Activated CD4-positive, alpha-beta T cell treated with anti-CD3 and anti-CD28 coated beads for 48 hours (primary cell): ENCODE measurements around the gene BRWD1.
A peak's percentile ranks its signal among the peaks of the same experiment; 100 is the strongest.

Source experiments
- DNase-seq: peaks from one replicate; pipeline ENCODE4 v3.0.0-alpha.2; 2020

BRWD1 gene

DNA sequence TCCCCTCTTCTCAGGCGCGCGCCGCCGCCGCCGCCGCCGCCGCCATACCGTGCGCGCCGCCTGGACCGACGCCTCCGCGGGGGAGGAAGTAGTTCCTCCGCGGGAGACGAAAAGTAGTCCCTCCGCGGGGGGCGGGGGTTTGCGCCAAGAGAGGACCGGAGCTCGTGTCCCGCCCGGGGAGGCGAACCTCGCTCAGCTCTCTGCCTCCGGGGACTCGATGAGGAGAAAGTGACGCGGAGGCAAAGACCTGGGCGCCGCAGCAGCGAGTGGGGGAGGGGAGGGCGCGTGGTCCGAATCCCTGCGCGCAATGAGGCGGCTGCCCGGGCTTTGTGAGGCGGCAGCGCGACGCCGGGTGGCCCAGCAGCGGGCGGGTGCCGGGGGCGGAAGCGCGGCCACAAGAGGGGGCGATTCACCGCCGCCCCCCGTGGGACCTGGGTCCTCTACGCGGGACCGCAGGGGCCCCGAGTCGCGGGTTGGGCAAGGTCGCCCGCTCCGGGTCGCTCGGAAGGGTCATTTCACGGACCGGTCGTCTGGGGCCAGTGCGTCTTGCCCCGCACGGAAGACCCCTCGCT is at the start of gene BRWD1:
Gene BRWD1, minus strand, starts transcription at position 62 of the 572 bp plus-strand sequence. CDS start 141 bp downstream, outside the sequence.
- DNase-seq, result peak; percentile 84

DNA sequence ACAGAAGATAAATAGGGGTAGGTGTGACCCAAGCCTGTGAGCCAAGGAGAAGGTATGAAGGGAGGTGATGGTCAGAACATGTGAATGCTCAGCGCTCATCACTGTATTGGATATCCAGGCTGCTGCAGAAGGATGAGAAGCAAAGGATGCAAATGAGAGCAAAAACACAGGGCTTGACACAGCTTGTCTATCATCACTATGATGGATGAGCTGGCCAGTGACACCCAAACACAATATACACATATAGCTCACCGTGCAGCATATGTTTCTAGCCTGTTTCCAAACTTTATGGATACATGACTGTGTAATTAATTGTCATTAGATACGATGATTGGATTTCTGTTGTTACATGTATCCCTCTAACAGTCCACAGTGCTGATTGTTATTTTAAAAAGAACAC is 49.3 kb upstream of the BRWD1 start:
- DNase-seq, result no peak

DNA sequence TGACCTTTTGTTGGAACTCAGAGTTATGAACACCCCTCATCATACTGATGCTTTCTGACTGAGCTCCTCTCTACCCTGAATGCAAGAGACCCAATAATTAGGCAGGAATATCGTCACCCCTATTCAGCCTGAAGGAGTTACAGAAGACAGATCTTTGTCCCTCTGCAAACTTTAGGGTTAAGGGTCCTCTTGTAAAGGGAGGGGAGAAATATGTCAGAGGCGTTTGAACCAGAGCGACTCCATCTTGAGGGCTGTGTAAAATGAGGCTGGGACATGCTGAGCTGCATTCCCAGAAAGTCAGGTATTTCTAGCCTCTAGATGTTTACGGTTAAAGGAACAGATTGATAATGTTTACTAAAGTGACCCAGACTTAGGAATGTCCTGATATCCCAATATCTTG is 46.0 kb upstream of the BRWD1 start:
- no peak for DNase-seq

DNA sequence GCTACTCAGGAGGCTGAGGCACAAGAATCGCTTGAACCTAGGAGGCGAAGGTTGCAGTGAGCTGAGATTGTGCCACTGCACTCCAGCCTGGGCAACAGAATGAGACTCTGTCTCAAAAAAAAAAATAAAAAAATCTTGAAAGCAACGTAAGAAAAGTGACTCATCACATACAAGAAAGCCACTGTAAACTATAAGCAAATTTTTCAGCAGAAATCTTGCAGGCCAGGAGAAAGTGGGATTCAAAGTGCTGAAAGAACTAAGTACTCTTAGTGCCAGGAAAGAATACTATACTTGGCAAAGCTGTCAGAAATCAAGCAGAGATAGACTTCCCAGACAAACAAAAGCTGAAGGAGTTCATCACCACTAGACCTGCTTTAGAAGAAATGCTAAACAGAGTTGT is 39.9 kb upstream of the BRWD1 start:
- DNase-seq, result no peak

DNA sequence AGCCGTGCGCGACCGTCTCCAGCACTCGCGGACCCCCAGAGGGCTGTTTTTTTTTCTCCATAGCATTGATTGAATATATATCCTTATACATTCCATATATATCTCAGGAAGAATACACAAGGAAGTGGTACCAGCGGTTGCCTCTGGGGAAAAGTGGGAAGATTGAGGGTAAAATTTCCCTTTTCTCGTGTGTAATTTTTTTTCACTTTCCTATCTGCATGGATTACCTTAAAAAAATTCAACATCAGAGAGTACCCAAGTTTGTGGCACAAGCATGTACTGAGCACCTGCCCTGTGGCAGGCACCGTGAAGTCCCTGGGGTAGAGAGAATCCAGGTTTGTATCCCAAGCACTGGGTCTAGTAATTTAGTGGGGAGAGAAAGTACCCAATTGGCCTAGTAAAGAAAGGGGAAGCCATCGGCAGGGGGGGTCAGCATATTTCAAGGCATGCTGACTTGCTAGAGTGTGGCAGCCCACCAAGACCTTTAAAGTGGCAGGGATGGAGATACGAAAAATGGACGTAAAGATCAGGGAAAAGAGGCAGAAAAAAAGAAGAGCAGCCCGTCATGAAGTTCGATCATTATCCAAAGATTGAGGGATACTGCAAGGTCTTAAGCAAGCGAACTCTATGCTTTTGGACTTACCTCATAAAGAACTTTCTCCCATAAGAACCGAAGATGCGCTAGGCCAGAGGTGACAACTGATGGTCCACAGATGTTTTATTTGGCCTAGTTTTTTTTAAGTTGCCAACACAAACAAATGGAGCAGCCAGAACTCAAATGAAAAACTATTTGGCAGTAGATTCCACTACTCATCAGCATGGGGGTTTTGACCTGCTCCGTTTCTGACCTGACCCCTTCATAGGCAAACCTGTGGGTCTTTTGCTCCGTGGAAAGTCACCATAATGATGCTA is 36.9 kb upstream of the BRWD1 start:
- no peak for DNase-seq

DNA sequence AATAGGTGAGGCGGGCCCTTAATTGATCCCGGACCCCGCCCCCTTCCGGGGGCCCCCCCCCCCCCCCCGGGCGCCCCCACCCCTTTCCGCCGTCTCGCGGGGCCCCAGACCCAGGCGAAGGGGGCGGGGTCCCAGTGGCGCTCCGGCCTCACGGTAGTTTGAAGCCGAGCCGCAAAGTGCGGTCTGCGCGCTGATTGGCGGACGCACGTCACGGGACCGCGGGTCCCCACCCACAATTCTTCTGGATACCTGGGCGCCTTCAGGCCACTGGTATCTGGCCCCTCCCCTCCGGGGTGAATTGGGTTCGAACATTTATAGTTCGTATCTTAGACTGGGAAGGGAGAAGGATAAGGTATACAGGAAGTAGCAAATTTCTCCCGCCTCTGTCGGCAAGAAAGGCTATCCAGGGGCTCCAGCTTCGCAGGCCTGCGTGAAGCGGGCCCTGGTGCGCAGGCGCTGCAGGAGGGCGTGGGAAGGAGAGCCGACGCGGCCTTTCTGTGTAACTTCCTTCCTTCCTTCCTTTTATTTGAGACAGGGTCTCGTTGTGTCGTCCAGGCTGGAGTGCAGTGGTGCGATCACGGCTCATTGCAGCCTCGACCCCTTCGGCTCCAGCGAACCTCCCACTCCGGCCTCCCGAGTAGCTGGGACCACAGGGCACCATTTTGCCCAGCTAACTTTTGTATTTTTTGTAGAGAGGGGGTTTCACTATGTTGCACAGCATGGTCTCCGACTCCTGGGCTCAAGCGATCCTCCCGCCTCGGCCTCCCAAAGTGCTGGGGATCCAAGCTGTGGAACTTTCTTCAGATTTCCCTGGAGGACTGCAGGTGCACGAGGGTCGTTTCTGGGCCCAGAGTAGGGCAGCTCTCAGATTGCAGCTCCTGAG is 36.0 kb upstream of the BRWD1 start:
- DNase-seq, result peak; percentile 99

DNA sequence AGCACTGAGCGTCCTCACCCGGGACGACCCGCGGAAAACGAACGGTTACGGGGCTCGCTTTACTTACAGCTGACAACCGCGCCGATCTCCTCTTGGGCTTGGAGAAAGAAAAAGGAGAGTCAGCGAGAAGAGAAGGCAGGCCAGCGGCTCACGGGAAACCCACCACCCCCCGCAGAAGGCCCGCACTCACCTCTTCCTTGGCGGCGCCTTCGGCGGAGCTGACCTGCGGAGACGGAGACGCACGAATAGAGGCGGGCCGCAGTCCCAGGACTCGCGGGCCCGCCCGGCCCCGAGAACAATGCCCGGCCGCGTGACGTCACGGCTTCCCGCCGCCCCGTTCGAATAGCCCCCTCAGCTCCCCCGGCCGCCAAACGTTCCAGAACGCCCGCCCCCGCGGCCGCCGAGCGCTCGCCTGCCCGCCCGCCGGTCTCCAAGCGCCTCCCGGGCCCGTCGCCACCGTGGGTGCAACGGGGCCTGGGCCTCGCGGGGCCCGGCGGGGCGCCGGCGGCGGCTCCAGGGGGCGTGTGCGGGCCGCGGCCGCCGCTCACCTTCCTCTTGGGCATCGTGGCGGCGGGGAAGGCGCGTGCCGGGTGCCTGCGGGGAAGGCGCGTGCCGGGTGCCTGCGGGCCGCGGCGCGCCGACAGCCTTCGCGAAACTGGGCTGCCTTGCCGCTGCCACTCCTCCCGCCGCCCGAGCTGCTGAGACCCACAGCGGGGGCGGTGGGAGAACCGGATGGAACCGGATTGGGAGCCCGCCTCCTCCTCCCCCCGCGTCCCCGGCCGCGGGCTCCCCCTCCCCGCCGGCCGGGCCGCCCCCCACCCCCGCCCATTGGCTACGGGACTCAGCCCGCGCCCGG is 35.2 kb upstream of the BRWD1 start, which contains the start of gene HMGN1:
Gene HMGN1, minus strand, starts transcription at position 734 of the 856 bp plus-strand sequence. Its CDS starts 171 bp downstream, at position 563.
- DNase-seq, result peak; percentile 94

DNA sequence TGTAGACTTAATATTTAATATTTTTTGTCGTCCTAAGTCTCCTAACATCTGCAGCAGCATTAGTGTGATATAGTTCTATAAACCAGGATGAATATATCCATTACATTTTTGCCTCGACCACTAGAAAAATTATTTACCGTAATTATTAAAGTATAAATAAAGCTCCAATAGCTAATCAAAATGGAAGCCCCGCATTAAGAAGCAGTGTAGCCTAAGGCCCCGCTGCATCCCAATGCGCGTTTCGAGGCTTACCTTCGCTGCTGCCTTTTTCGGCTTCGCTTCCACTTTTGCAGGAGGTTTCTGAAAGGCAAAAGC is 34.6 kb upstream of the BRWD1 start:
- no peak for DNase-seq

DNA sequence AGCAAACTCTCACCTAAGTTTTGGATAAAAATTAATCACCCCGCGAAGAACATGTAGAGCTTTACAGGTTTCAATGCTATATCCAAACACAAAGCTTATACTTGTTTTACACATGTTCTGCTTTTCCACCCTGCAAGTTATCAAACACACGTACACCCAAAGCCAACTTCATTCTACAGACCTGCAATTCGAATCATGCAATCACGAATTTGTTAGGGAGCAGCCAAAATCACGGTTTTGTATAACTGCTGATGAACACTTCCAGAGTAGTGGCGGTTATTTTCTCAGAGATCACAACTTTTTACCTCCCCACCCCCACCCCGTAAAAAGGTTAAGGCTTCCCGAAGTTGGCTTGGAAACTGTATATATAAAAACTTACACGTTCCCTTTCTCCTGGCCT is 34.1 kb upstream of the BRWD1 start:
- DNase-seq, result no peak

DNA sequence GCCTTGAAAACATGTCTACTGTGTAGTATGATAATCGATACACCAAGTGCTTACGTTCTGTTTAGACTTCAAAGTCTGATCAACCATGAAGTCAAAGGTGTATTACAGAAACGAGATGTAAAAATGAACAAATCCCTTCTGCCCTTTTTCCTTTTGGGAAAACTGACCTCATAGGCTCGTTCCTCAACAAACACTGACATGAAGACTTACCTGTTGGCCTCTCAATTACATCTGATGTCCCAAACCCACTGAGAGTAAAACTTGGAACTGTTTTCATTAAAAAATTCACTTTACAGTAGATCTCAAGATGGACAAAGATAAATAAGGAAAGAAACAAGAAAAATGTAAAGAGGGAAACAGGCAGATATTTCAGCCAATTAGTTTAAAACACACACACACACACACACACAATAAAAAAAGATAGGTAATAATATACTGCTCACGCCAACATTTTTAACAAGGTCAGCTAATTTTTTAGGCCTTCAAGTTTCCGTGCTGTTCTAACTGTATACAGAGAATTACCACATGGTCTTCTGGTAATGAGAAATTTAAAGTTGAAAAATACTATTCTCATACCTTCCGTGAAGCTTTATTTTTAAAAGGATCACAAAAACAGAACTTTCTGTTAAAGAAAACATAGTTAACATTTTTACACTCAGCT is 33.4 kb upstream of the BRWD1 start:
- DNase-seq, result no peak

DNA sequence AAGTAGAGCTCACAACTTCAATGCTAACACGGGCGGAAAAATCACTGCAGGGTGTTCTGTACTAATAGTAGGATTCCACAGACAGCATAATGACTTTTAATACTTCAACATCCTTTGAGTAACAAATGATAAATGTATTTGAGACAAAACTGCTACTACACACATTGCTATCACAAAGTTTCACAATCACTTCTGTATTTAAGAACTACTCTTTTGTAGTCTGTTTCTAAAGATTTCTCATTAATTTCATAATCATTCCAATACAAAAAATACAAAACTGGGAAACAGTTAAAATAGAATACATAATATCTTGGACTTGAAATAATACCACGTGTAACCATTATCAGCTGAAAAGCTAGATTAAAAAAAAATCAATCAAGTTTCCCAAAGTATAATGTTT is 32.8 kb upstream of the BRWD1 start:
- DNase-seq, result no peak

DNA sequence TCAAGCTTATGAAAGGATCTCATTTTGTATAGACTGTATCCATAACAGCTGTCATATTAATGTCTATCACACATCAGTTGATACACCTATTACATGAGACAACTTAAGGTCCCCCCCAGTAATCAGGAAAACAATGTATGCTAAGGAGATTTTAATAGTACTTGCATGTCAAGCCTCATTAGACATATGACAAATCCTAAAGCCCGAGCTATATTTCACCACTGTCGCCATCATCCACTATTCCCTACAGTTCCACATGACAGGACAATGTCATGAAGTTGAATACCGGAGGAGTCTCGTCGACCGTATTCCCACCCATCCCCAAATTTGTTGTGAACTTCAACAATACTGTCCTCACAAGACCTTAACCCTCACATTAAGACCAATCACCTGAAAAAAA is 32.0 kb upstream of the BRWD1 start:
- DNase-seq, result no peak

DNA sequence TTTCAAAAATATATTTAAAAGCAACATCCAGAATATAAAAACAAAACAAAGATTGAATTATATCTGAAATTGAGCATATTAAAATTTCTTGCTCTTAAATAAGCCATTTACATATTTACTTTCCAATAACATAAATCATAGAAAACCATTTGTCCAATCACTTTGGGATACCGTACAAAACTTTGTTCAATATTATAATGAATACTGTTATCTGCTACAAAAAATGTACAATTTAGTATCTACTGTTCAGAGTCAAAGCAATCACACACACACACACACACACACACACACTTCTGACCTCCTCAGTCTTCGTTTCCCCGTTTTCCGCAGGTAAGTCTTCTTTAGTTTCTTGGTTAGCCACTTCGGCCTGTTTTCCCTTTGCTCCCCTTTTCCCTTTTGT is 31.4 kb upstream of the BRWD1 start:
- no peak for DNase-seq

DNA sequence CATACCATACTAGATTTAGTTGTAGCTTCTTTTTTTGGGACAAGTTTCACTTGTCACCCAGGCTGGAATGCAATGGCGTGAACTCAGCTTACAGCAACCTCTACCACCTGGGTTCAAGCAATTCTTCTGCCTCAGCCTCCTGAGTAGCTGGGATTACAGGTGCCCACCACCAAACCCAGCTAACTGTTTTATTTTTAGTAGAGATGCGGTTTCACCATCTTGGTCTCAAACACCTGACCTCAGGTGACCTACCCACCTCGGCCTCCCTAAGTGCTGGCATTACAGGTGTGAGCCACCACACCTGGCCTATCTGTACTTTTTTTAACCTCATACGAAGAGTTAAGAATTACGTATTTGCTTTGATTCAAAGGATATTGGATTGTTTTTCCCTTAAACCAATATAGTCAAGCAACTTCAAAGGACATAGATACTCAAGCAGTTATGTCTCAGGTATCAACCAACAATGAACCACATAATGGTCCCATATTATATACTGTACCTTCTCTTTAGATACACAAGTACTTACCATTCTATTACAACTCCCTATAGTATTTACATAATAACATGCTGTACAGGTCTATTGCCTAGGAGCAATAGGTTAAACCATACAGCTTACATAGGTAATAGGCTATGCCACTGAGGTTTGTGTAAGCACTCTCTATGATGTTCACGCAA is 28.0 kb upstream of the BRWD1 start:
- no peak for DNase-seq

DNA sequence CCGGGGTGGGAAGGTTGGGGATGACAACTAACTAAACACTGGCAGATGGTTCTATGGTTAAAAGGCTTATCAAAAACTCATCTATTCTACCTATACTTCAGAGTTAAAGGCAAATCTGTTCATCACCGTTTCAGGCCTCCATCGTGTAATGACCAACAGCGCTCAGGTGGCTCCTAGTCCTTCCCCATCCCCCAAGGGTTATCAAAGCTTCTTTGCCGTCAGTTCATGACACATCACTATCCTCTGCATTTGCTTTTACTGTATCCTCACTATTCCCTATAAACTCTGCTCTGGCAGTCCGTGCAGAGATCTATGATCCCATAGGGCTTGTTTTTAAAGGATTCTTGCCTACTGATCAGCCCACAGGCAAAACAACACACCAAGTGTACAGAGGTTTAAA is 27.3 kb upstream of the BRWD1 start:
- DNase-seq, result no peak

DNA sequence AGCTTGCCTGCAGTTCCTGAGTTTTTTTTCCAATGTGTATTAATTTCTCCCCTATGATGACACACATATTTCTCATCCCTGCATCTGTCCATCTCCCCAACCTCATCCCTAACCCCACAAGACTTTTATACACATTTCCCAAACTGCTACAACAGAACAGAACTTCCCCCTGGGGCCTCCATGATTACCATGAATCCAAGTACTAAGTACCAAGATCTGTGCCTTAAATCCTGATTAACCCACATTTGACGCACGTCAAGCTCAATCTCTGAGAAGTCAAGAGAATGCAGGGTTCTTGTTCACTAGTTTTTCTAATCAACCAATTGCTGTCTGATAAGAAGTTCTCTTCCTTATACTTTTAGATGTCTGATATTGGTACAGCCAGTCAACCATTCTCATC is 25.8 kb upstream of the BRWD1 start:
- DNase-seq, result no peak

DNA sequence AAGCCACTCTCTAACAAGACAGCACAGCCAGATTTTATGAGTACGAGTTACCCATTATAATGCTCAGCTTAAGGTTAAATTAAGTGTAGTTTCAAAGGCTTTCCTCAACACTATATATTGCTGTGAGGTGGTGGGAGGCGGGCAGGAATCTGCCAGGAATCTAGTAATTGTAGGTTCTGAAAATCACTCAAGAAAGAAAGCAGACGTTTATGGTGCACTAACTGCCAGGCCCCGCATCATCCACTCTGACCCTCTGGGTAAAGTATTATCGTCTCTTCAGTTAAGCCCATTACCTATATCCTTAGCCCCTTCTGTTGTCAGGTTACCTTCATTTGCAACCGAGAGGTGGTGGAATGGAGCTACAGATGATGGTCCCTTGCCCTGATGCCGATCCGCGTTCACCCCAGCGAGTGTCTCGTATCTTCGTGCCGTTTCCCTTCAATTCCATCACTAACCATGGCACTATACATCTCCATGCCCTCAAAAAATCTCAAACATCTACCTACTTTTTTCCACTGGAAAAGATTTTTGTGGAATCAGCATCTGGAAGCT is 23.1 kb upstream of the BRWD1 start:
- DNase-seq, result no peak

DNA sequence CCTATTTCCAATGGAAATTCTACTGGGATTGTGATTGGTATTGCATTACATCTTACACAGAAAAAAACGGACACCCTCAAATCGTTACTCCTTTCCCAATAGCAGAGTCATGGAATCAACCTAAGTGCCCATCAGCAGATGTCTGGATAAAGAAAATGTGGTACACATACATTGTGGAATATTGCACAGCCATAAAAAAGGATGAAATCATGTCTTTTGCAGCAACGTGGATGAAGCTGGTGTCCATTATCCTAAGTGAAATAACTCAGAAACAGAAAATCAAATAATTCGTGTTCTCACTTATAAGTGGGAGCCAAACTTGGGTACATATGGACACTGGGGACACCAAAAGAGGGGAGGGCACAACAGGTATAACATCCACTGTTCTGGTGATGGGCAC is 21.2 kb upstream of the BRWD1 start:
- DNase-seq, result no peak

DNA sequence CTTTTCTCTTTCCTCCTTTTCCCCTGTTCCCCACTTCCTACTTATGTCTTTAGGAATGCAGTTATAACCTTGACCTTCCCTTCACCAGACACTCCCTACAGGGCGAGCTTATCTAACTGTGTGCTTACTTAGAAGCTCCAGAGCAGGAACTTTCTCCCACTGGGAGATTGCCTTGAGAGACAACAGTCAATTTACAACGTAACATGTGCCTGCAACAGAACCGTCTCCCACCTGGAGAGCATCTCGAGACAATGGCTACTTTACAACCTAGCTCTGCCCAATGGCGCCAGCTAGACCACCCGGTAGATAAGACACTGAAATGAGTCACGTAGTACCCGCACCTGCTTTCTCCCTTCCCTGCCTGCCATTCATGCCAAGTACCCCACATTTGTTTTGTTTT is 18.7 kb upstream of the BRWD1 start:
- DNase-seq, result no peak

DNA sequence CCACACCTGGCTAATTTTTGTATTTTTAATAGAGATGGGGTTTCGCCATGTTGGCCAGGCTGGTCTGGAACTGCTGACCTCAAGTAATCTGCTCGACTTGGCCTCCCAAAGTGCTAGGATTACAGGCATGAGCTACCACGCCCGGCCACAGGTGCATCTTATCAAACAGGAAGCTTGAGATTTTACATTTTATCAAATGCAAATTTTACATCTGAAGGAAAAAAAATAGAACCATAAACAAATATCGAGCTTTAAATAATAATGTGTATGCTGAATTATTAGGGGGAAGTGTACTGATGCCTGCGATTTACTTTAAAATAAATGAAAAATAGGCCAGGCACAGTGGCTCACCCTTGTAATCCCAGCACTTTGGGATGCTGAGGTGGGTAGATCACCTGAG is 16.6 kb upstream of the BRWD1 start:
- no peak for DNase-seq

DNA sequence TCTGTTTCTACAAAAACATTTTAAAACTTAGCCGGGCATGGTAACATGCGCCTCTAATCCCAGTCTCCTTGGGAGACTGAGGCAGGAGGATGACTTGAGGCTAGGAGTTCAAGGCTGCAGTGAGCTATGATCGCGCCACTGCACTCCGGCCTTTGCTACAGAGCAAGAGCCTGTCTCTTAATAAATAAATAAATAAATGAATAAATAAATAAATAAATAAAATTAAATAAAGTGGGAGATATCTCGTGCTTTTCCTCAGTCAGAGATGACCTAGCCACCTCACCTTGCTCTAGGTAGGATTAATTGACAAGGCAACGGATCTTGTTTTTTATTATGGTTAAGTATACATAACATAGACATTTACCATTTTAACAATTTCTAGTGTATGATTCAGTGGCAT is 14.3 kb upstream of the BRWD1 start:
- no peak for DNase-seq
